Measurements from ENCODE around the gene TMEM108. TPM values are rescaled to one million over a fixed set of nuclear protein-coding genes. Genes with fewer than 3 reads are reported as not detected.

The TMEM108 gene
- polyA plus RNA-seq, 3 donors = not detected

GRCh38 chr3:133259767-133260166 lies 221.6 kb downstream of the TMEM108 start:
- peaks cover 0 to 5% (median 0%) of the 10 kb centered on the region in 7 donors for H3K9me3 Mint-ChIP-seq
- no peak for DNase-seq
- no peaks in the 10 kb centered on the region for H3K4me1 ChIP-seq (ENCODE audit: control insufficient read depth in 1 of 2, insufficient read depth in 2 of 2, low read length in 2 of 2)
- no peak overlapping the region for H3K4me2 ChIP-seq (replicated peaks; ENCODE audit: extremely low read depth, low read length, poor library complexity, severe bottlenecking)
- intact Hi-C loops (cut with micrococcal nuclease) = no loop called here
- TF ChIP-seq CTCF (IDR thresholded peaks at IDR 0.05) = no peak
- H3K27ac ChIP-seq (ENCODE audit: low read depth in 1 of 2, low read length in 2 of 2) = no peak overlapping the region
- H3K27ac Mint-ChIP-seq = no peak overlapping the region
- H3K4me3 ChIP-seq (replicated peaks in 1 of 3; ENCODE audit: low read depth in 2 of 3, low read length in 3 of 3) = no peak overlapping the region
- H2AFZ ChIP-seq (ENCODE audit: insufficient read depth, low read depth, low read length, poor library complexity, severe bottlenecking) = no peak overlapping the region
- no peaks in the 10 kb centered on the region for H3K4me1 Mint-ChIP-seq
- H3K27me3 Mint-ChIP-seq (ENCODE audit: low read depth in 3 of 3) = peaks cover 0 to 4% (median 3%) of the 10 kb centered on the region in 3 donors
- no peak overlapping the region for H3K4me3 Mint-ChIP-seq
- 95% methylated on average over 2 of the region's 4 CpGs for WGBS (ENCODE audit: insufficient coverage)
- H3K27me3 ChIP-seq (ENCODE audit: control insufficient read depth in 2 of 2, insufficient read depth in 2 of 2, low read length in 2 of 2) = no peaks in the 10 kb centered on the region
- no peaks in the 10 kb centered on the region for H3K36me3 Mint-ChIP-seq
- no peaks in the 10 kb centered on the region for H3K79me2 ChIP-seq (ENCODE audit: insufficient read depth, low read length)
- H3K9me3 ChIP-seq (replicated peaks in 1 of 2; ENCODE audit: control insufficient read depth in 1 of 2, insufficient read depth in 1 of 2, low read length in 2 of 2) = no peaks in the 10 kb centered on the region
- no peaks in the 10 kb centered on the region for H3K36me3 ChIP-seq (replicated peaks in 1 of 2; ENCODE audit: control insufficient read depth in 1 of 2, insufficient read depth in 2 of 2, low read length in 2 of 2)
- H4K20me1 ChIP-seq (ENCODE audit: insufficient read depth, low read length) = no peaks in the 10 kb centered on the region
- no peak overlapping the region for H3K9ac ChIP-seq (ENCODE audit: insufficient read depth, low read length, poor library complexity, severe bottlenecking)

- peaks cover 0 to 5% (median 0%) of the 10 kb centered on the region in 7 donors for H3K9me3 Mint-ChIP-seq
- Histone ChIP-seq H2AFZ (ENCODE audit: insufficient read depth, low read depth, low read length, poor library complexity, severe bottlenecking) (no peak overlapping the region), H3K9ac (ENCODE audit: insufficient read depth, low read length, poor library complexity, severe bottlenecking) (no peak overlapping the region), H3K27me3 (ENCODE audit: control insufficient read depth in 2 of 2, insufficient read depth in 2 of 2, low read length in 2 of 2) (no peaks in the 10 kb centered on the region), H3K79me2 (ENCODE audit: insufficient read depth, low read length) (no peaks in the 10 kb centered on the region), H3K36me3 (replicated peaks in 1 of 2; ENCODE audit: control insufficient read depth in 1 of 2, insufficient read depth in 2 of 2, low read length in 2 of 2) (no peaks in the 10 kb centered on the region), H3K27ac (ENCODE audit: low read depth in 1 of 2, low read length in 2 of 2) (no peak overlapping the region), H3K9me3 (replicated peaks in 1 of 2; ENCODE audit: control insufficient read depth in 1 of 2, insufficient read depth in 1 of 2, low read length in 2 of 2) (no peaks in the 10 kb centered on the region), H4K20me1 (ENCODE audit: insufficient read depth, low read length) (no peaks in the 10 kb centered on the region), H3K4me2 (replicated peaks; ENCODE audit: extremely low read depth, low read length, poor library complexity, severe bottlenecking) (no peak overlapping the region), H3K4me3 (replicated peaks in 1 of 3; ENCODE audit: low read depth in 2 of 3, low read length in 3 of 3) (no peak overlapping the region), H3K4me1 (ENCODE audit: control insufficient read depth in 1 of 2, insufficient read depth in 2 of 2, low read length in 2 of 2) (no peaks in the 10 kb centered on the region)
- WGBS (ENCODE audit: insufficient coverage) = no CpG with 5 or more reads among the region's 2 CpGs
- no peaks in the 10 kb centered on the region for H3K4me1 Mint-ChIP-seq
- intact Hi-C loops (cut with micrococcal nuclease) = no loop called here
- no peak for TF ChIP-seq CTCF (IDR thresholded peaks at IDR 0.05)
- no peaks in the 10 kb centered on the region for H3K36me3 Mint-ChIP-seq
- no peak overlapping the region for H3K4me3 Mint-ChIP-seq
- peaks cover 0 to 4% (median 3%) of the 10 kb centered on the region in 3 donors for H3K27me3 Mint-ChIP-seq (ENCODE audit: low read depth in 3 of 3)
- no peak overlapping the region for H3K27ac Mint-ChIP-seq
- no peak for DNase-seq
Measured at GRCh38 chr3:133262333-133262732, 224.1 kb downstream of the TMEM108 start.

All from CD14-positive monocyte (primary cell).